Measurements from ENCODE around the gene ACTR3C. TPM values are rescaled to one million over a fixed set of nuclear protein-coding genes. Genes with fewer than 3 reads are reported as not detected.

ACTR3C gene
- total and polyA plus RNA-seq, 10 of the 15 experiments (the other 5 are each of a cell fraction or from before 2014, with no cell fraction given), result 2.0 to 10.2 (median 6.3) TPM

- Histone ChIP-seq H3K4me1 (ENCODE audit: control insufficient read depth, insufficient read depth, low read length) (peaks cover 2% of the 10 kb centered on the region; the same call in 1 of the 2 replicates), H3K79me2 (ENCODE audit: control insufficient read depth, insufficient read depth, low read length) (no peaks in the 10 kb centered on the region), H3K36me3 (ENCODE audit: control insufficient read depth in 2 of 2, insufficient read depth in 2 of 2, low read length in 1 of 2) (no peaks in the 10 kb centered on the region), H3K27ac (ENCODE audit: control insufficient read depth, insufficient read depth) (no peak overlapping the region), H3K4me3 (no peak overlapping the region), H3K27me3 (replicated peaks in 1 of 2; ENCODE audit: control insufficient read depth in 2 of 2, insufficient read depth in 2 of 2, low read length in 1 of 2) (no peaks in the 10 kb centered on the region), H2AFZ (ENCODE audit: control insufficient read depth, low read depth, low read length) (no peak overlapping the region), H3K4me2 (ENCODE audit: control insufficient read depth, insufficient read depth) (no peak overlapping the region), H3K9me3 (replicated peaks; ENCODE audit: control insufficient read depth, insufficient read depth, low read length) (no peaks in the 10 kb centered on the region), H4K20me1 (ENCODE audit: control insufficient read depth, insufficient read depth) (no peaks in the 10 kb centered on the region), H3K9ac (ENCODE audit: control insufficient read depth, insufficient read depth, low read length) (no peak overlapping the region)
- CTCF ChIA-PET, result no interaction called here
- 97% methylated on average over 5 of the region's 5 CpGs for WGBS (ENCODE audit: insufficient coverage, insufficient replicate concordance, low lambda C conversion rate, missing lambda C conversion rate)
- POLR2A ChIA-PET, result interaction anchor here (1.0 kb wide), 1 partner anchor 55 kb away, joined by 3 read pairs; no protein-coding TSS in a partner anchor
- intact Hi-C loops (cut with micrococcal nuclease; ENCODE audit: unreplicated experiment) (no loop called here), in situ Hi-C loops (cut with MboI) (no loop called here)
- DNase-seq (ENCODE audit: low read depth, low spot score), result no peak
- no peak for ATAC-seq
- FAIRE-seq, result no peak
- BruUV-seq (replicated peaks), result no TSS peak
- RAD21 ChIA-PET (ENCODE audit: unreplicated experiment), result interaction anchor here (1.2 kb wide), 1 partner anchor 40 kb away, joined by 4 read pairs; no protein-coding TSS in a partner anchor
- SMC1A ChIA-PET (ENCODE audit: uncharacterized antibody, unreplicated experiment), result no interaction called here
- TF ChIP-seq USF1 (IDR thresholded peaks at IDR 0.05; ENCODE audit: borderline replicate concordance, extremely low read length, insufficient read depth, low read depth, low read length) (no peak), NR2C2 (IDR thresholded peaks at IDR 0.05; ENCODE audit: borderline replicate concordance, control insufficient read depth, insufficient read length, low read depth) (no peak), MYC (IDR thresholded peaks at IDR 0.05; ENCODE audit: insufficient read depth, insufficient read length, insufficient replicate concordance, low read length, severe bottlenecking) (no peak), ZBTB33 (IDR thresholded peaks at IDR 0.05) (no peak), MYB (IDR thresholded peaks at IDR 0.05; ENCODE audit: borderline replicate concordance, low read depth, low read length) (no peak), TBL1XR1 (IDR thresholded peaks at IDR 0.05; ENCODE audit: low read depth, low read length) (no peak), E2F8 (IDR thresholded peaks at IDR 0.05; ENCODE audit: low read depth, partially characterized antibody) (no peak), SUPT20H (IDR thresholded peaks at IDR 0.05; ENCODE audit: borderline replicate concordance, control insufficient read depth, low read depth, low read length) (no peak), DPF2 (IDR thresholded peaks at IDR 0.05) (no peak), SMAD5 (IDR thresholded peaks at IDR 0.05; ENCODE audit: low read depth) (no peak), IKZF1 (conservative IDR thresholded peaks at IDR 0.05) (no peak), NFYB (IDR thresholded peaks at IDR 0.05; ENCODE audit: insufficient read depth, low read depth, low read length) (no peak), REST (IDR thresholded peaks at IDR 0.05; ENCODE audit: low read depth, low read length) (no peak), NR2C1 (IDR thresholded peaks at IDR 0.05) (no peak)
These were observed 8.6 kb downstream of the ACTR3C start for GRCh38 chr7:150314639-150315239.
